ENCODE data around the gene COL4A6.

Gene COL4A6

DNA sequence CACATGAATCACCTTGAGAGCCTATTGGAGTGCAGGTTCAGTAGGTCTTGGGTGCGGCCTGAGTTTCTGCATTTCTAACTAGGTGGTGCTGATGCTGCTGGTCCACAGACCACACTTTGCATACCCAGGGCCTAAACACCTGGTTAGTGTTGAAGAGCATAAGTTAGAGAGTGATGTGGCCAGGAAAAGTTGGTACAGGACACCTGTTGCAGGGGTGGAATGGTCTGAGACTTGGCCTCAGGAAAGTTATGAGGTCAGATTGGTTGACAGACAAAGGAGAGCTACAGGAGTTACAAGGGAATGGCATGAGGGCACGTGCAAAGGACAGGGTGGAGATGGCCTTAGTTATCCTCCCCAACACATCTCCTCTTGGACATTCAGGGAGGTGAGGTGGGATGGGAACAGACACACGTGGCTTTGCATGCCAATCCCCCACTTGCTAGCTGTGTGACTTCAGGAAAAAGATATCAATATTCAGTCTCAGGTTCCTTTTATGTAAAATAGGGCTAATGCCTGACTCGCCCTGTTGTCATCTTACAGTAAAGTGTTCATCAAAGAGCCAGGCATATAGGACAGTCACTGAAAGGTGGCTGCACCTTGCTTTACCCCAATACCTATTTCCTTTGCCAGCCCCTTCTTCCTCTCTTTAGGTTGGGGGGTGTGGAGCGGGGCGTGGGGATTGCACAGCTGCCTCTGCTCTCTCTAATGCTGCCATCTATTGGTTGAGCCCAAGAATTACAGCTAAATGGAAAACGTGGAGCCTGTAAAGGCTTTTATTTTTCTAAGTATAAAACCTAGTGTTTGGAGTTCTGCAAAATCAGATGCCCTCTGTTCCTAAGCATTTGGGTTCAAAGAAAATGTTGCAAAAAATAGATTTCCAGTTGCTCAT is 299.2 kb downstream of the COL4A6 start:
- no peak for DNase-seq

- no peak for DNase-seq
Measured at GRCh38 chrX:108134724-108135123, 303.5 kb downstream of the COL4A6 start.

- no peak for DNase-seq
Measured at GRCh38 chrX:108132876-108133275, 305.3 kb downstream of the COL4A6 start.

DNA sequence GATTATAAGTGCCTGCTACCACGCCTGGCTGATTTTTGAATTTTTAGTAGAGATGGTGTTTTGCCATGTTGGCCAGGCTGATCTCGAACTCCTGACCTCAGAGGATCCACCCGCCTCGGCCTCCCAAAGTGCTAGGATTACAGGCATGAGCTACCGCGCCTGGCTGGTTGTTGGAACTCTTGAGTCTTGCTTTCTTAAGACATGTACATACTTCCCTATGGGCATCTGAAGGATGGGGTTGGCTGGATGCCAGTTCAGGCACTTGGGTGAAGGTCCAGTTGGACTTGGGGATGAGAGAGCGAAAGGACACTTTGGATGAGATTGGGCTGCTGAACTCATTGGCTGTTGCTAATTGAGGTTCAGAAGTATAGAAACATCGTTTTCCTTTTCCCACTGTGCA is 306.2 kb downstream of the COL4A6 start:
- no peak for DNase-seq

GRCh38 chrX:108131471-108131870 is 306.8 kb downstream of the COL4A6 start:
- no peak for DNase-seq

- no peak for DNase-seq
Measured at GRCh38 chrX:108130889-108131288, 307.3 kb downstream of the COL4A6 start.

GRCh38 chrX:108127152-108127551 is 311.1 kb downstream of the COL4A6 start:
- no peak for DNase-seq

DNA sequence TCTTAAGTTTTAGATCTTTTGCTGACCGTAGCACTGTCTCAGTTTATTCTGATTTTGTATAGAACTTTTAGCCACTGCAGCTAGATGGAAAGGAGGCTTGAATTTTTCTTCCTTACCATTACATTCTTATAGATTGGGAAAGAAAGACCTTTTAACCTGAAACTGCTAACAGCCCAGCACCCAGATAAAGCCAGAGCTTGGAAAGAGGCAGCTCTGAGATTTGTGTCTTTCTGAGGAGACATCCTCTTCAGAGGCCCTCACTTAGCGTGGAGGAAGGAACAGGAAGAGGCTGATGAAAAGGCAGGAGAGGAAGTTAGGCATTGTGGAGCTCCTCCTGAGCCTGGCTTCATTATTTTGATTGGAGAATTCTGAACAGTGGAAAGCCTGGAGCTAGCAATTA is 311.6 kb downstream of the COL4A6 start:
- DNase-seq, result no peak

DNA sequence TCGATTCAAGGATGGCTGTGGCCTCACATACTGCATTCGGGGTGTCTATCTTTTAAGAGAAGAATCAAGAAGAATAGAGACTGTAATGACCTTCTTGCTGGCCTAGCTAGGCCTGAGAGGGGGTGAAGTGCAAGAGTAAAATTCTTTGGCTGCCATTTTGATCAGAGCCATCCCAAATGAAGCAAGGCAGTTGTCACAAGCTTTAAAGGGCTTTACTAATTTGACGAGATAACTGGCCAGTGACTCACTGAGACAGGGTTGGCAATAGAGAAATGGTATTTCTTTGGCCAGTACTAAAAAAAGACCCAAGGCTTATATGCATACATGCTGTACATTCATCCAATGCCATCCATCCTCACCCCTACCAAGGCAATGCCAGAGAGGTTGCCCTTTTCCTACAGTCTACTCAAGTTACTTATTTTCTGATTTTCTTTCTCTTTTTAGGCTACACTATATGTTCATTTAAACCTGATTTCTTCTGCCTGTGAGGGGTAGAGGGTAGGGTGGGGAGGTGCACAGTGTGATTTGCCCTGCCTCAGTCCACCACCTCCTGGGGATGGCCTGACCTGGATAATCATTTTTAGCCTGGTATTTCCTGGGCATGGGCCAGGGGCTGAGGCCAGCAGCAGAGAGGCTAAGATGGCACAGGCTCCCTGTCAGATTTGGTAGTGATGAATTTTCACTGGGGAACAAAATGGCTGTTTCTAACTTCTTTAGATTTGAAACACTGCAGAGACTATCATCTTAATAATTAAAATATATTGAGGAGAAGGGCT is 314.4 kb downstream of the COL4A6 start:
- no peak for DNase-seq

DNA sequence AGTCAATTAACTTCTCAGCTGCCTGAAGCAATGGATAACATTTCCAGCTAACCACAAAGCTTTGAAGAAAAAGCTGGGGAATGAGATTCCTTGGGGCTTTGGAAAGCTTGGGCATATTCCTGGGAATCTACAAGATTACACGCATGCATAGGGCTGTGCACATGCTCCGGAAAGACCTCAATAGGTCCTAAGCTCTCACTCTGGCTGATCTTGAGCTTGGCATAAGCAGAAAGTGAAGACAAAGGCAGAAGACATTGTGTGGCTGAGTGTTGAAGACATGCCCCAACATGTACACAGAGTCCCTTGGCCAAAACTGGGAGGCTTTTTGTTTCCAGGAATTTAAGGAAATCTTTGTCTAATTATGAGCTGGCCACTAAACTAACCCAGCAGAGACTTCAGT is 315.5 kb downstream of the COL4A6 start:
- peak in 1 of 2 experiments; percentile 2 for DNase-seq

DNA sequence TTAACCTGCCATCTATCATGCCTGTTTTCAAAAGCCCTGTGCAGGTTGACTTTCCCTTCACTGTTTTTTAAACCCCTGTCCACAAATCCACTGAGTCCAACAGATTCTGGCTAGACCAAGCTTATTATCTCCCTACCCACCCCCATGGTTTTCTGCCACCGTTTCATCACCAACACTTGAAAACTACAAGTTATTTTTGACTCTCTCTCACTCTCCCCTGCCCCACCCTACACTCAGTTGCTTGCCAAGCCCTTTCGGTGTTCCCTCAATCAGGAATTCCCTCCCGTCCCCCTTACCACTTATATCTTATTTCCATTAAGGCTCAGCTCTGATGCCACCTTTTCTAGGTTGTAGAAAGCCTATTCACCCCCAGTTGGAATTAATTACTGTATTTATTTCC is 316.9 kb downstream of the COL4A6 start:
- no peak for DNase-seq

DNA sequence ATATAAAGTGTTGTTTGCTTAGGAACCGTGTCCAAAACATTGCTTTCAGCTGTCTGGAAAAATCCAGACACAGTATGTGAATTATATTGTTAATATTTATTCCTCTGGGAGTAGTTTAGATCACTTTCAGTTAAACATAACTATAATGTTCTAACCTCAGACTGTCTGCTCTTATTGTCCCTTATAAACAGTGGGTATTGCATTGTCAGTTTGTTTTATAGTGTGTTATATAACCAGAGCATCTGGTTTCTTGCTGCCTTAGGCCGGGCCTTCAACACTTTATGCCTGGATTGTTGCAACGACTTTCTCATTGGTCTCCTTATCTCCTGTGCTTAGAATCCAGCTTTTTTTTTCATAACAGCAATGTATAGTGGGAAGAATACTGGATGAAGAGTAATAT is 320.2 kb downstream of the COL4A6 start:
- no peak for DNase-seq

GRCh38 chrX:108114541-108114940 is 323.7 kb downstream of the COL4A6 start:
- no peak for DNase-seq
